SK-N-DZ (cell line): ENCODE results near the gene TSPAN9.

Source experiments
- DNase-seq: peaks from one replicate; pipeline ENCODE4 v3.0.0-alpha.2; 2015; ENCODE audit warnings: low spot score

Gene TSPAN9

DNA sequence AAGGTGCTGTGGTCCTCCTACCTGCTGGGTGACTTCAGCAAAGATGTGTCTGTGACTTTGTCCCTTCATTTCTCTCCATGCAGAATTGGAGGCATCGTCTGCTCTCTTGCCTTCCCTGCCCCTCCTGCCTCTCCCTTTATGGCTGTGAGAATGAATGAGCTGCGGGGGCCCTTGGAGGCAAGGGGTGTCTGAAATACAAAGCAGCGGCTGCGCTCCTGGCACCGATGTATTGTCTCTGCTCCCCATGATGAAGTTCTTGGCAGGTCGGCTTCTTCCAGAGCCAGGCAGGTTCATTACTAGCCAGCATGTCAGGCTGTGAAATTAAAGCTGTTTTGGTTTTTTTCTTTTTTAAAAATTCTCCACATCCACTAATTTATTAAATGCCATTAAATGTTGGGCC lies 194.5 kb downstream of the TSPAN9 start:
- no peak for DNase-seq

- no peak for DNase-seq
Observed at GRCh38 chr12:3272958-3273357, 195.8 kb downstream of the TSPAN9 start.

GRCh38 chr12:3273409-3273853 lies 196.3 kb downstream of the TSPAN9 start:
- no peak for DNase-seq

DNA sequence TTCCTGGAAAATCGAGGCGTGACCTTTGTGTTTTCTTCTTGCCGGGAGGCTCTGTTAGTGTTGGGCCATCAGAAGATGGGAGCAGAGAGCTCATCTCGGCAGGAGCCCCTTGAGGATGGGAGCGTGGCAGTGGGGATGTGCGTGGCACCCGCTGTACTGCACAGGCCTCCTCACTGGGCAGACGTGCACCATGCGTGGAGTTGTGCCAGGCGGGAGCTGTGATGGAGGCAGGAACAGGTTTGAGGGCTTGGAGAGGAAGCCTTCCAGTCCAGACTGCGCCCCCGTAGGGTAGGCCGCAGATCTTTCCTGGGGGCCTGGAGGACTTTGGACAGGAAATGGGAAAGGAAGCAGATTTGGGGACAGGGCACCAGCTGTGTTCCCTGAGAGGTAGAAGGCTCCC lies 197.5 kb downstream of the TSPAN9 start:
- DNase-seq, result no peak

- peak; percentile 67 for DNase-seq
Observed at GRCh38 chr12:3275171-3276041, 198.2 kb downstream of the TSPAN9 start.

DNA sequence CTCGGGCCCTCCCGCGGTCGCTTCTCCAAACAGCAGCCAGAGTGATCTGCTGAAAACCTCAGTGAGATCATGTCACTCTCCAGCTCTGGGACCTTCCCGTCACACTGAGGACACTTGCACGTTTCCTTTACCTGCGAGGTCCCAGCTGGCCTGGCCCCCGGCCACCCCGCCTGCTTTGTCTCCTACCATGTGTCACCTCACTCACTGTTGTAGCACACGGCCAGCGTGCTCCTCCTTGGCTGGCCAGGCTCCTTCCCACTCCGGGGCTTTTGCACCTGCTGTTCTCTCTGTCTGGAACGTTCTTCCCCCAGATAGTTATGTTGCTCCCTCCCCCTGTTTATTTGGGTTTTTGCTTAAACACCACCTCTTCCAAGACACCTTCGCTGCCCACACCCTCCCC lies 199.0 kb downstream of the TSPAN9 start:
- no peak for DNase-seq

DNA sequence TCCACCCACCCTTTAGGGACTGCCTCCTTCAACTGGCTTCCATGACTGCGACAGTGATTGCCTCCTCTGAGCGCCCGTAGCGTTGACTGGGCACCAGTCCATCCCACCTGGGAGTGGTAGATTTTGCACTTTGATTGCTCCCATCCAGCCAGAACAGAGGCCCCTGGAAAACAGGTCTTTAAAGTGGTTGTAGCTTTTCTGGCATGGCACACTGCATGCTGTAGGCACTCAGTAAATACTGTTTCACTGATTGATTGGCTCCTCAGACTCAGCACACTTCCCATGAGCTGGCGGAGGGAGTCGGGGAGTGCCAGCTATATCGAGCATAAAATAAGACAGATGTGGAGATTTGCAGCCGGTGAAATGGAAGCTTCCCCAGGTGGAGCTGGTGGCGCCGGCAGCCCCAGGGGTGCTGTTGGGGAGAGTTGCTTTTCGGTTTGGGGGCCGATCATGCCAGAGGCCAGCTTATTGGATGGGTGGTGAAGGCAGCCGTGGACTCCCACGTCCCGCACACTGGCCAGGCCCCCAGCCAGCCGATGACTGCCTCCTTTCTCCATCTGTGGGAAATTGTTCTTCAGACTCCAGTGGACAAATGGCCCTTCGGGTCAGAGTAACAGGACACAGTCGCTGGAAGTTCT lies 200.2 kb downstream of the TSPAN9 start:
- DNase-seq, result no peak

GRCh38 chr12:3278681-3279414 lies 201.7 kb downstream of the TSPAN9 start:
- DNase-seq, result no peak

DNA sequence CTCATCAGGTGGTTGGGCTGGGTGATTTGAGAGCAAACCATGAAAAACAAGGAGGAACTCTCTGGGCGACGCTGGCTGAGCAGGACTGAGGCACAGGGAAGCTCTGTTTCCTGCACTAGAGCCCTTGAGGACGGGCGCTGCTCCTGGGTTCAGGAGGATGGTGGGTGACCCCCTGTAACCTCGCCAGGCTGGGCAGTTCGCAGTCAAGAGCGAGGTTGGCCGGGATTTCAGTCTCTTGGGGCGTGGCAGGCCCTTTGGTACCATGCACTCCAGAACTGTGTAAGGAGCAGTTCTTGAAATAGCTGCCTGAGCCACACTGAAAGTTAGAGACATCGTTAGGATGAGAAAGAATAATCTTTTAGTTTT lies 202.2 kb downstream of the TSPAN9 start:
- DNase-seq, result no peak

DNA sequence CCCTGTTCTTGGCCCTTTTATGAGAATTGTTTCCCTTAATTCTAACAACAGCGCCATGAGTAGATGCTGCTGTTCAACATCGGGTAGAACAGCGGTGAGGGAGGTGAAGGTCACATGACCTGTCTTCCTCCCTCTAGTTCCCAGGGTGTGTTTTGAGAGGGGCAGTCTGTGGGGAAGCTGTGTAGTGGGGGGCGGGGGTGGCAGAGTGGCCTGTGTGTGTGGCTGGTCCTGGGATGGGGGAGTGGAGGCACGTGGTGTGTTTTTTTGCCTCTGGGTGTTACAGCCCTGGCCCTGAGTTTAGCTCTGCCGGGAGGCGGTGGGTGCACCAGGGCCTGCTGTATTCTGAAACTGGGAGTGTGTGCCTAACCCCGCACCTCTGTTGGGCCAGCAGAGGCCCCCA lies 202.7 kb downstream of the TSPAN9 start:
- DNase-seq, result no peak

- no peak for DNase-seq
Observed at GRCh38 chr12:3280967-3281366, 203.8 kb downstream of the TSPAN9 start.

- peak; percentile 94 for DNase-seq
Observed at GRCh38 chr12:3281588-3282383, 204.6 kb downstream of the TSPAN9 start.

- no peak for DNase-seq
Observed at GRCh38 chr12:3282384-3282670, 205.1 kb downstream of the TSPAN9 start.

DNA sequence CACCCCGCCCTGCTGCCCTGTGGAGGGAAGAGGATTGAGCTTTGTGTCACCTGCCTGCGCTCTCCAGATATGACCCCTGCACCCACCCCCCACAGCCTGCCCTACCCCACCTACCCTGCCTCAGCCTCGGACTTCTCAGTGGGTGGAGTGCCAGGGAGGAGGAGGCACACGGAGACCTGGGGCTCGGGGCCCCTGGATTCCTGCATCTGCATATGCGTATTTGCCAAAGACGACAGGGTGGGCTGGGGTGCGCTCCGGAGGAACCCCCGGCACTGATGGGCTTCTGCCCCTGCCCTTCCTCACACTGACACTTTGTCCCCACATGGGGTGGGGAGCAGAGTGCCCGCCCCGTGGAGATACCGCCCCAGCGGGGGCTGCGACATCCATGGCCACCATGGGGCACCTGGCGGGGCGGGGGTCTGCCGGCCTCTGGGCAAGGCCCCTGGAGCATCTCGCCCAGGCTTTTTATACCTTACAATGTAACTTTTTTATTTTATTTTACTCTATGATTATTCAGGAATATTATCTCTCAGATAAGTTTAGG lies 206.0 kb downstream of the TSPAN9 start:
- no peak for DNase-seq

- no peak for DNase-seq
Observed at GRCh38 chr12:3284405-3284804, 207.2 kb downstream of the TSPAN9 start.

- DNase-seq, result no peak
Observed at GRCh38 chr12:3285570-3285969, 208.4 kb downstream of the TSPAN9 start.

GRCh38 chr12:3288690-3289089 lies 211.5 kb downstream of the TSPAN9 start:
- DNase-seq, result no peak

GRCh38 chr12:3289702-3290101 lies 212.5 kb downstream of the TSPAN9 start:
- DNase-seq, result no peak

GRCh38 chr12:3291939-3292338 lies 214.8 kb downstream of the TSPAN9 start:
- DNase-seq, result no peak

DNA sequence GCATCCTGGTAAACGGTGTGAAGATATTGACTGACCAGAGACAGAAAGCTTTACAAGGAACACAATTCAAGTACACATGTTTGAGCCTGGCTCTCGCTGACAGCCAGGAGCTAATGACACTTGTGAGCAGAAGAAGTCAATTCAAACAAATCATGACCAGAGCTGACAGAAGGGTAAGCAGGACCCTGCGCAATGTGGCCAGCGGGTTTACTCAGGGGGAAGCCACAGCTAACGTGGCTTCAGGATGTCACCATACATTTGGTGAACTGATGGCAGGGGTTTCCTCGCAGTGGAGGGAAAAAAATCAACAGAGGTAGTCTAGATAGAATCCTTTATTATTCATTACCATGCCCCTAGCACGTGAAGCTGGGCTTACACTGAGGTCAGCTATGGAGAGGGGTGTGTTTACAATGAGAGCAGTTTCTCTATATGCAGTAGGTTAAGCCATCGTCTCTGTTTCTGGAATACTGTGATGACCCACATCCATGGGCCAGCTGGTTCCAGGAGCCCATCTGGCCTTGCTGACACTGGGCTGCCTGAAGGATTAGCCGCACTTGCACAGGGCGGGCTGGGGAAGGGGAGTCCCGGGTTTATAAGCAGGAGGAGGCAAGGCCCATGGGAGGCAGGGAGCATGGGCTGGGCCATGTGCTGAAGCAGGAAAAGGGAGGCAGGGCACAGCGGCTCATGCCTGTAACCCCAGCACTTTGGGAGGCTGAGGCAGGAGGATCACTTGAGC lies 215.7 kb downstream of the TSPAN9 start:
- DNase-seq, result no peak
